Dermis microvascular lymphatic vessel endothelial cell (primary cell): Measurements from ENCODE around the gene CASZ1. TPM values are rescaled to one million over a fixed set of nuclear protein-coding genes. Genes with fewer than 3 reads are reported as not detected.

Source experiments
- DNase-seq, 2 donors: peaks; one replicate each; pipeline versions ENCODE4 v3.0.0 to v3.0.0-alpha.2; 2010; ENCODE audit warnings: low read depth in 2 of 2
- total RNA-seq: library from RNA; depleted of rRNA; stranded (reverse); fragments of >200 nt; gene quantifications from 2 replicates; pipeline ENCODE4 v1.2.1, GENCODE V29; 2014

CASZ1 gene
- total RNA-seq, 1 donor from 2014 or later, result 1.4 TPM

DNA sequence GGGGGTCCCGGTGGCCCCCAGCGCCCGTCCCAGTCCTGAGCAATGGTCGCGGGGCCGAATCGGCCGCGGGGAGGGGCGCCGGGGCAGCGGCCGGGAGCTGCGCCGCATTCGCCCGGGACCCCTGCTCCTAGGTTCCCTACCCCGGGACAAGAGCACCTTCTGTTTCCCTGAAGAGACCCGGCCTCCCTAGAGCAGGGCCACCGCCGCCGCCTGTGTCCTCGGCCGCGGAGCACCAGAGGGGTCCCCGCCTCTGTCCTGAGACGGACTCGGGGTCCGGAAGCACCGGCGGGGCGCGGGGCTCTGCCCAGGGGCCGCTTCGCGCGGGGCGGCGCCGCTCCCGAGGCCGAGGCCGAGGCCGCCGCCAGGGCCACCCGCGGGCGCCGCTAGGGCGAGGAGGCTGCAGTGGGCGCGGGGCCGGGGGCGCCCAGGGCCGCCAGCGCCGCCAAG is 157.9 kb downstream of the CASZ1 start:
- no peak for DNase-seq

DNA sequence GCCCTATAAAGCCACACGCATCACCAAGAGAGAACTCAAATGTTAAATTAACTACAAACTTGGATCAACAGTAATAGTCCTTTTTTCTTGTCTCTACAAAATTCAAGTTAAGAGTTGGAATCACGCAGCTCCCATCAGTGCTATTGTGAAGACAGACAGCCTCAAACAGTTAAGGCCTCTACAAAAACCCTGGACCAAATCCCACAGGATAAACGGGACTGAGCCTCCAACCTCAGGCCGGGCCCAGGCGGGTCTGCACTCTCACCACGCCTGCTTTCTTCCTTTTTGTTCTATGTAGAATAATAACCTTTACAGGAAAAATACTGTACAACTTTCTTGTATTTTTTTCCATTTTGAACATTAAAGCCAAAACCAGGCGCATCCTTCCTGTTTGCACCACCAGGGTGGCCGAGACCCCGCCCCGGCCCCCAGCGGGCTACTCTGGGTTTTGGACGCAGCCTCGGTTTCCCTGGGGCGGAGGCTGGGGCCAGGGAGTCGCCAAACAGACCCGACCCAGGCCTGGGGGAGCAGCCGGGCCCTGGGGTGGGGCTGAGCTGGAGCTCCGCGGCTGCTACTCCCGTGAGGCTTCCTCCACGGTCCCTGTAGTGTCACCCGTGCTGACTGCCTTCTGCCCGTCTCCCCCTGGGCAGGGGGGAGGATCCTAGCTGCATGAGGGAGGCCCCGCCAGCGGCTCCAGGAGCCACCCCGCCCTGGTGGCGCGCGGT is 158.4 kb downstream of the CASZ1 start:
- no peak for DNase-seq

DNA sequence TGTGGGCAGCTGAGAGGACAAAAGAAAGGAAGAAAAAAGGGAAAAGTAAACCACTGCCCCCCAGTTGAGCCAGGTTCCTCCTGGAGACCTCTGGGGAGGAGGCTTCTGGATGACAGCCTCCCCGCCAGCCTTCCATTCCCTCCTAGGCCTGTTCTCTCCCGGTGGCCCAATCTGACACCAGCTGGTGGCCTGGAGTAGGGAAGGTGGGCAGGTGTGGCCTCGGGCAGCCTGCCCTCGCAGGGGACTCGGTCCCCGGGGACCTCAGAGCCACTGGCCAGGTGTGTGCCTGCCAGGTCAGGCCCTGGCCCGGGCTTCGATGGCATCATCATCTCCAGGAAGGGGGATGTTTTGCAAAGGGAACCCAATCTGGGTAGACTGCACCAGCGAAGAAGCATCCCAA is 159.0 kb downstream of the CASZ1 start:
- no peak for DNase-seq

DNA sequence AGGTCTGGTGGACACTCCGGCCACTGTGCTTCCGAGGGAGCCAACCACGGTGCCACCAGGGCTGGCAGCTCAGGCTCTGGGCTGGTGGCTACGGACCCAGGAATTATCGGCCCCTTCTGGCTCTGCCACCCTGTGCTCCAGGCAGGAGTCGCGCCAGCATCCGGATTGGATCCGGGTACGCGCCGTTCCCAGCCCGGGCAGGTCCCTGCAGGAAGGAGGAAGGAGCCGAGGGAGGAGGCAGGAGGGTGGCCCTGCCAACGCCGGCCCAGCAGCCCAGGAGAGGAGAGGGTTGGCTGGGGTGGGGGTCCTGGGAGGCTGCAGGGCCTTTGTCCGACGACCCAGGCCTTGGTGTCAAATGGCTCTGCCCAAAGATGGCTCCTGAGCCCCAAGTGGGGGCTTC is 160.5 kb downstream of the CASZ1 start:
- no peak for DNase-seq

DNA sequence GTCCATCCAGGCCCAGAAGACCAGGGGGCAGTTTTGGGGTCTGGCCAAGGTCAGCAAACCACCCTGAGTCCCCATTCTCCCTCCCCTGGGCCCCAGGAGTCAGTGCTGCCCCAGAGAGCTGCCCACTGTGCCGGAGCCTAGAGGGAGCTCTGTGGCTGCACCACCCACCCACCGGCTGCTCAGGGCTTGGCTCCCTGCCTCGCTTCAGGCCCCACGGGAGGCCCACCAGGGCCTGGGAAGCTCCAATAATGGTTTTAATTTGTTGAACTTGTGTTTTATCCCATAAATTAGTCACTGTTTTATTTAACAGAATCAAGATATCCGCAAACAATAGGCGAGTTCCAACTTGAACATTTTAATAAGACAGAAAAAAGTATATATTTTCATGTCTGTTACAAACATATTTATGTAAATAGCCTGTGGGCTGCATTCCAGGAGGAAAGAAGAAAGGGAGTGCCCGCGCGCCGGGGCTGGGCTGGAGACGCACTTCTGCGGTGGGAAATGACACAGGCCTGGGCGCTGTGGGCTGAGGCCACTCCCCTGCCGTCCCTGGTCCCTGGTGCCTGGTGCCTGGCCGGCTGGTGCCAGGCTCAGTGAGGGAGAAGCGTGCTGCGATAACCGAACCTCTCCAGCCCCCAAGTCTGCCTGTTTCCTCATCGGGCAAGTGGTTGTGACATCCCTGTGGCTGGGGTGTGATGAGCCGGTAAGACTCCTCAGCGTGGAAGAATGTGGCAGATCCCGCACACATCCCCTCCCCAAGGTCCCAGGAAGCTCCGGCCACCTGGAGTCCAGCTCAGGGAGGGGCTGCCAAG is 161.2 kb downstream of the CASZ1 start:
- no peak for DNase-seq

DNA sequence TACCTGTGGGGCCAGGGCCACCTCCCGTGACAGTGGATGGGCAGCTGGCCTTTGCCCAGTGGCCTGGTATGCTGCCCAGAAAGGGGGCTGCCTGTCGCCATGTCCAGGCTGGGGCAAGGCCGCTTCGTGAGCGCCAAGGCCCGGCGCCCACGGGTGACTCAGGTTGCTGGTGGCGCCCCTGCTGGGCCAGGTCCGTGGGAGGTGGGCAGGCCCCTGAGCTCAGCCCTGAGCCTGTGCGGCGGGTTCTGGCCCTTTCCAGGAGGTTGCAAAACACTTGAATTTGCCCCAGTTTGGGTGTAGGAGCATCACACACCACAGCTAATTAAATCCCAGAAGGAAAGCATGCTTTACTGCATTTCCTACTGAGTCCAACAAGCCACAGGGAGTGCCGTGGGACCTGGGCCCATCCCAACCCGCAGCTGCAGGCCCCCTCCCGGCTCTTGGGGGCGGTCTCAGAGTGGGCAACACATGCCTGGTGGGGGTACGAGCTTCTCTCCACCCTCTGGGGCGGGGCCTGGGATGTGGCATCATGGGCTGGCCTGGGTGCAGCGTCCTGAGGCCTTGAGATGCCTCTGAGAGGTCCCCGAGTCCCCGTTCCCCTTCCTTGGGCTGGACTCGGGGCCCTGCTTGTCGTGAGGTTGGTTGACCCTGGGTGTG is 161.9 kb downstream of the CASZ1 start:
- DNase-seq, result no peak

DNA sequence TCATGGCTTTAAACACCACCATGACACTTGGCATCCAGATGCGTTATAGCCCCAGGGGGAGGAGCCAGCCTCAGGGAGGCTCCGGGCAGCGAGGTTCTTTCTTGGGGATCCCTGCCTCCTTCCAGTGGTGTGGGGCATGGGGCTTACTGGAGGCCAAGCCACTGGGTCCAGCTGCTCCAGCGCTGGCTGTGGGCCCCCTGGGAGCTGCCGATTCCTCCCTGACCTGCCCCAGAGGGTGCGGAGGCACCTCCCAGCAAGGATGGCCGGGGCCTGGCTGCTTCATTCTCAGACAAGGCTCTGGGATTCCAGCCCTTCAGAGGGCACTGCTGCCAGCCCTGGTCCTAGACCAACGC is 162.4 kb downstream of the CASZ1 start:
- no peak for DNase-seq

DNA sequence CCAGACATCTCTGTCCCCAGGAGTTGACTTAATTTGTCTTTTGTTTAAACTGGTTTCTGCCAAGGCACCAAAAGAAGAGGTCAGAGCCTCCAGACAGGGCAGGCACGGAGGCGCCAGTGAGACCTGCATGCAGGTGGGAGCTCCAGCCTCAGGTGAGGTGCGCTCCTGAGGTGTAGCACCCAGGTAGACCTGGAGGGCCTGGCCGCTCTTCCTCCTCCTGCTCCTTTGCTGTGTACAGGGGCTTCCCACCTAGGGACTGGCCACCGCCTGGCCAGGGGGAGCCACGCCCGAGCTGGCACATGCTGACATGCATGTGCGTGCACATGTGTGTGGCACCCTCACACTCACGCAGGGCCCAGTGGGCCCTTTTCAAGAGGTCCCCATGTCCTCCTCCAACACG is 163.0 kb downstream of the CASZ1 start:
- no peak for DNase-seq

DNA sequence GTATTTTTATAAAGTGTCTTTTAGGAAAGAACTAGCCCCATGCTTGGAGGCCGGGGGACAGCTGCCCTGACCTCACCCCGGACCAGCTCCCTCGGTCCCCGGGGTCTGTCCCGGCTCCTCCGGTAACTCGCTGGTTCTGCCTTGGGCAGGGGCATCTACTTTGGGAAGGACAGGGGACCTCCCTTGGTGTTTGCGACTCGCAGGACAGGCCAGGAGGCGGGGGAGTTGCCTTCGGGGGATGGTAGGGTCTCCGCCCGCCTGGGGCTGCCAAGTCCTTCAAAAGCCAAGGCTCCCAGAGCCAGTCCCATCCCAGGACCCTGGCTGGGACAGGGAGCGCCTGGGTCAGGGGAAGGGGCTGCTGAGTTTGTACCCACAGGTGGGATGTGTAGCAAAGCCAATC is 163.8 kb downstream of the CASZ1 start:
- DNase-seq, result no peak

DNA sequence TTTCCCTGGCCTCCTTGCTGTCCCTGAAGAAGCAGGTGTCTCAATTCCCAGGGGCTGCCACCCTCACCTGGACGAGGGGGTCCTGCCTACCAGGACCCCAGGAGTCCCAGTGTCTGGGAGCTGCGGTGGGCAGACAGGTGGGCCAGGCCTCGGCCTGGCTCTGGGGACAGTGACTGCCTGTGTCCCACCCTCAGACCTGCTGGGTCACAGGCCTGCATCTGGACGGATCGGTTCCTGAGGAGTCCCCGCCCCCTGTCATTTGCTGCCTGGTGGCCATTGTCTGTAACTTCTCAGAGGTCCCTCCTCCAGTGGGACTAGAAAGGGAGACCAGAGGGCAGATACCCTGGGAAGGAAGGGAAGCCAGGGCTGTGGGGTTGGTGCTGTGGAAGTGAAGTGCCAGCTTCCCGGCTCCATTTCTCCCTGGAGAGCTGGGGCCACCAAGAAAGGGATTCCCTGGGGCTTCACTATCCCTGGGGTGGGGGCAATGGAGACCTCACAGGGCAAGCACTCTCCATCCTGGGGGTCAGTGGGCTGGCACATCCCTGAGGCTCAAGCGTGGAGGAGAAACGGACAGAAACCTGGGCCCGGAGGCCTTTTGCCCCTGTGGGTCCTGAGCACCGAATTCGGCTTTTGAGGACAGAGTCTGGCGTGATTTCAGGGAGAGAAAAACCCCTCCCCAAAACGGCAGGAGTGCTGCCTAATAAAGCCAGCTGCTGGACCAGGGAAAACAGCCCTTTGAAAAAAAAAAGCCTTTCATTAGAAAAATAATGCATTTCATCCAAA is 164.4 kb downstream of the CASZ1 start:
- no peak for DNase-seq

DNA sequence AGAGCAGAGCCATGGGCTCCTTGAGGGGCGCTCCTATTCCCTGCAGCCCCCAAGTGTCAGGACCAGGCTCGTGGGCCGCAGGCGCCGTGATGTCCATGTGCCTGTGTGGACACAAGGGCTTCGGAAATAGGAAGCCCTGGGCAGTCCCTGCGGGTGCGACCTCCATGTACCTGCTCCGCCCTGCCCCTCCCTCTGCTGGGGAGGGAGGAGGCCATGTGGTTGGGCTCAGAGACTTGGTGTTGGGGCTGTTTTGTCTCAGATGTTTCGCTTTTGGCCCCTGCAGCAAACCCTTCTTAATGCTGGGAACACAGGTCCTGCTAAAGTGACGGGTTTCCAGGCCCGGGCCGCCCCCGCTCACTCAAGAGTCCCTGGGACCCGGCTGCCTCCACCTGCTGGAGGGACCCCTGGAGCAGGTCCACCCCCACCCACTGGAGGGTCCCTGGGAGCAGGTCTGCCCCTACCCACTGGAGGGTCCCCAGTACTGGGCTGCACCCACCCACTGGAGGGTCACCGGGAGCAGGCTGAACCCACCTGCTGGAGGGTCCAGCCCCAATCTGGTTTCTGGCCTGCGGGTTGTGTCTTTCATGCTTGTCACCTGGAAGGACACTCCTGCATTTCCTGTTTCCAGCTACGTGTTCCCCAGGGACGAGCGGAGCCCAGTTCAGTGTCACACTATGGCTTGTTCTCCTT is 165.2 kb downstream of the CASZ1 start:
- no peak for DNase-seq

DNA sequence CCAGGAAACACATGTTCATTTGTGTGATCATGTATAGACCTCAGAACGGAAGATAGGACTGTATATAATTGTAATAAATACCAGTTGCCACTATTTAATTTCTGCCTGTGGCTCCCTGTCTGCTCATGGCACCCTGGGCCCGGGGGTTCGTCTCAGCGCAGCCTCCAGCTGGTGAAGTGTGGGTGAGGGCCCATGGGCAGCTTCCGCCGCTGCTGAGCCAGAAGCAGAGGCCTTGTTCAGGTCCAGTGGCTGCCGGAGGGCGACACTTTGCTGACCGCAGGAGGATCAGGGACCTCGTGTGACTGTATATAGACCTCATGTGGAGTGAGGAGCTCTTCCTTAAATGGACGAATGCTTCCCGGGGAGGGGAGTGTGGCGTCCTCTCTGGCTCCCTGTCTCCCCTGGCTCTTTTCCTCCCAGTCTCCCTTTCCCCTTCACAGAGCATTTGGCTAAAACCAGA is 165.8 kb downstream of the CASZ1 start:
- no peak for DNase-seq

DNA sequence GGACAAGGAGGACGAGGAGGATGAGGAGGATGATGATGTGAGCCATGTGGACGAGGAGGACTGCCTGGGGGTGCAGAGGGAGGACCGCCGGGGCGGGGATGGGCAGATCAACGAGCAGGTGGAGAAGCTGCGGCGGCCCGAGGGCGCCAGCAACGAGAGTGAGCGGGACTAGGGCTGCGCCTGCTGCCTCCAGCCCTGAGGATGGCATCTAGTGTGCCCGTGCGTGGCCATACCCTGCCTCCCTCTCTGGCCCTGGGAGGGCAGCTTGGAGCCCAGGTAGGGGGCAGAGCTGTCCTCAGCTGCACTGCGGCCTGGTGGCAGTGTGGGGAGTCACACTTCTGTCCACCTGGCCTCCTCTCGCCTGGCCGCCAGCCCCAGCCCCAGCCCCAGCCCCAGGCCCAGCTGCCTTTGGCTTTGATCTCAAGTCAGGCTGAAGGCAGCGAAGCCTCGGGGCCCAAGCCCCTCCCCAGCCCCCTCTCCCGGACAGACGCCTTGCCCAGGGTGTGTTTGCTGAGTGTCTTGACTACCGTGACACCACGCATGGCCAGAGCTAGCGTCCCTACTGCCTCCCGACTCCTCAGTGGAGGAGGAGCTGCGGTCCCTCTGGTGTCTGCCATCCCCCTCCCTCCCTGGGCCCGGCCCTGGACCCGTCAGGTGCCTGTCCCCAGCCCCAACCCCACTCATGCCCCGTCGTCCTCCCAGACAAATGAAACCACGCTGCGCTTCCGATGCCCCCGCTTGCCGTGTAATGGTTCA is 166.5 kb downstream of the CASZ1 start:
- no peak for DNase-seq

DNA sequence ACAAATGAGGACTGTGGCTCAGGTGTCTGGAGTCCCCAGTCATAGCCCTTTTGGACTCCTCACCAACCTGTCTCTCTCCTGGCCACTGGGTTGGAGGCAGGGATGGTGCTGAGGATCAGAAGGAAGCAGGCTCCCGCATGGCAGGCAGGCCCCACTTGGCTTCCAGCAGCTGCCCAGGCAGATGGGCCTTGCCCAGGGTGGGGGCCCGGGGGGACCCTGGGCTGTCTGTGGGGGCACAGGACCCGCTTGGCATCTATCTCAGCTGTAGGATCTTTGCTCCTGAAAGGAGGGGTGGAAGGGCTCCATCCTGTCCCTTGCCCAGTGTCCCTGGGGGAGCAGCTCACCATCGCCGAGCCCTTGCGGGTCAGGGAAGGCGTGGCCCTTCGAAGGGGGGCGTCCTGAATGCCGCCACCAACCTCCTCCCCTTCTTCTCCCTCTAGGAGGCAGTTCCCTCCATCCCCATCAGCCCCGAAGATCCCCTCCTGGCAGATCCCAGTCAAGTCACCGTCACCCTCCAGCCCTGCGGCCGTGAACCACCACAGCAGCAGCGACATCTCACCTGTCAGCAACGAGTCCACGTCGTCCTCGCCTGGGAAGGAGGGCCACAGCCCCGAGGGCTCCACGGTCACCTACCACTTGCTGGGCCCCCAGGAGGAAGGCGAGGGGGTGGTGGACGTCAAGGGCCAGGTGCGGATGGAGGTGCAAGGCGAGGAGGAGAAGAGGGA is 167.2 kb downstream of the CASZ1 start:
- no peak for DNase-seq

DNA sequence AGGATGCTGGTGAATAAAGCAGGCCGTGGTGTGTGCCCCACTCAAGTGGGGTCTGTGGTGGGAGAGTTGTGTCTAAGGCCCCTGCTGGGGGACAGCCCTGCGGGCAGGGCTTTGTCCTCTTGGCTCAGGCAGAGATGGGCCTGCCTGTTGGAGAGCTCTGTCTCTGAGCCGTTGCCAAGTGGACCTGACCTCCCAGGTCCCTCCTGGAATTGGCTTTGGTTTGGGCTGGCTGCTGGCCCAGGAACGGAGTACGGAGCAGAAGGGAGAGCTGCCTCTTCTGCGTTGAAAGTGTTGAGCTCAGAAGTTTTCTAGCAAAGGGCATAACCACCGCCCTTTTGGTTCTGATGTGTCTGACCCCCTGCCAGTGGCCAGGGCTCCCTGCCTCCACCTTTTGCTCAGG is 167.8 kb downstream of the CASZ1 start:
- DNase-seq, result peak in 1 of 2 donors; percentile 30

DNA sequence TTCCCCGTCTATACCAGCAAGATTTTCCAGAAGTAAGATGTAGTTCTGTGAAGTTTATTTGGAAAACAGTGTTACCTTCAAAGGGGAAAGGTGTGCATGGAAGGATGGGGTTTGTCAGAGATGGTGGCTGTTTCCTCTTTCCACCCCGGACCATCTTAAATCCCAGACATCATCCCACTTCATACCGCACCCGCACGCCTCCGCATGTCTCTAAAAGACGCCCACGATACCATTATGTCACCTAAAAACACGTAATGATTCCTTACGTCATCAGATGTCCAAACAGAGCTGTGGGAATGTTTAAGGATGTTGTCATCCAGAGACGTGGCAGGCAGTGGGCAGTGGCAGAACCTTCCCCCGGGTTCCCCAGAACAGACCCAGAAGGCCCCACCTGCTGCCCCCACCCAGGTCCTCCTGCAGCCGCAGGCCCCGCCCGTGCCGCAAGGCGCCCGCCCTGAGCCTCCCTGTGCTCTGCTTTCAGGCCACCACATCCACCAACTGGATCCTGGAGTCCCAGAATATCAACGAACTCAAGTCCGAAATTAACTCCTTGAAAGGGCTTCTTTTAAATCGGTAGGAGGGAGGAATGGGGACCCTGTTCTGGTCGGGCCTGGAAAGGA is 169.5 kb downstream of the CASZ1 start:
- no peak for DNase-seq

DNA sequence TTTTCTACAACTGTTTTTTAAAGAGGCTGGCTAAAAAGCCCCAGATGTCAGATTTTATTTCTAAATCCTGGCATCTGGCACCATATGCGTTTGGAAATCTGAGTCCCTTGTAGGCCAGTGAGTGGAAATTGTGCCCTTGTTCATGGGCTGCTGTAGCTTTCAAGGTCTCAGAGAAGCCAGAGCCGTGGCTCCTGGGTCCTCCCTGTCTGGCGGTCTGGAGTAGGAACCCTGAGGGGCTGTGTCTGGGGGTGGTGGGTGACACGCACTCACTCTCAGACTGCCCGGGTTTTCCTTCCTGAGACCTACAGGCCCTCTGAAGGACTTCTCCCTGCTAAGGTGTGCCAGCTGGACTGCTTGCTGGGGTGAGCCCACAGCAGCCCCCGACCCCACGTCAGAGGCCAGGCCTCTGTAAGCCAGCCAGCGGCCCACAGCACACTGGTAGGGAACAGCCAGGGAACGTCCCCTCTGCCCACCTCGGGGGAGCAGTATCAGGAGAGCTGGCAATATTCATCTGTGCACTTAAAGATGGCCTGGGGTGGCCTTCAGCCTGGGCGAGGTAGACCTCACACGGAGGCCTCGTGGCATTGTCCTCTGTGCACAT is 170.2 kb downstream of the CASZ1 start:
- no peak for DNase-seq

DNA sequence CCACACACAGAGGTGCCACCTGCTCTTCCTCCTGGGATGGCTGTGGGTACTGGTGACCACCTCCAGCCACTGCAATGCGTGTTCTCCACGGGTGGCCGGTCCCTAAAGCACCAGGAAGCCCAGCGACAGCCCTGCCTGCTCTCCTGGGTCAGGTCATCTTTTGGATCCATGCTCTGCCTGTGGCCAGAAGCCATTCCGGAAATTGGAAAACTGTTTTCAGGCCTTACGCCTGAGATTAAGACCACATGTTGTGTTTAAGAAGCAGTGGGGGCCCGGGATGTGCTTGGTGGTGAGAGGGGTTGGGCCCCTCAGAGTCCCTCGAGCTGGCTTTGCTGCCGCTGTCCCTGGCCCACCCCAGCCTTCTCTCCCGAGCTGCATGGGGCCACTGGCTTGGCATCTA is 170.9 kb downstream of the CASZ1 start:
- no peak for DNase-seq

DNA sequence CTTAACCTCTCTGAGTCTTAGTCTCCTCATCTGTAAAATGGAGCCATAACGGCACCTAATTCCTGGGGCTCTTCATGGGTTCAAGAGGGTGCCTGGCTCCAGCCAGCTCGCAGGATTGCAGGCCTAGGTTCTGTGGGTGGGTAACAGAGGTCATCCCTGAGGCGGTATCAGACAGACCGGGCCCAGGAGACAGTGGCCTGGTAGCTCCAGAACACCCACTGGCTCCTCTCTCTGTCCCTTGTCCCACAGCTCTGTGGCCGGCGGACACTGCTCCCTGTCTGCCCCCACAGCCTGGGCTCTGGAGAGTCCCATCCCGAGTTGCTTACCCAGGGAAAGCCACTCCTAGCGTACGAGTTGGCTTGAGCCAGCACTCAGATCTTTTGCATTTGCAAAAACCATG is 171.4 kb downstream of the CASZ1 start:
- no peak for DNase-seq
